HG03520 (cell line): ENCODE data around the gene MEGF11.

ENCODE experiments used
- ATAC-seq: cut with Tn5 transposase; IDR thresholded peaks from one replicate; pipeline ENCODE4 v1.9.1; 2021; ENCODE audit warnings: mild to moderate bottlenecking, moderate library complexity; ENCODE audit not compliant: unreplicated experiment

MEGF11 gene

GRCh38 chr15:66098022-66098363, 155.6 kb downstream of the MEGF11 start:
- no peak for ATAC-seq

- no peak for ATAC-seq
Observed at GRCh38 chr15:66097151-66098021, 156.2 kb downstream of the MEGF11 start.

GRCh38 chr15:66096688-66097058, 156.9 kb downstream of the MEGF11 start:
- ATAC-seq, result no peak

GRCh38 chr15:66095871-66096687, 157.5 kb downstream of the MEGF11 start:
- ATAC-seq, result no peak

GRCh38 chr15:66094331-66094730, 159.2 kb downstream of the MEGF11 start:
- ATAC-seq, result no peak

GRCh38 chr15:66092053-66093016, 161.2 kb downstream of the MEGF11 start:
- ATAC-seq, result no peak

- ATAC-seq, result no peak
Observed at GRCh38 chr15:66089509-66089908, 164.0 kb downstream of the MEGF11 start.

- no peak for ATAC-seq
Observed at GRCh38 chr15:66089049-66089448, 164.5 kb downstream of the MEGF11 start.

- ATAC-seq, result no peak
Observed at GRCh38 chr15:66085128-66085527, 168.4 kb downstream of the MEGF11 start.

GRCh38 chr15:66084704-66085103, 168.8 kb downstream of the MEGF11 start:
- ATAC-seq, result no peak

GRCh38 chr15:66080717-66081398, 172.7 kb downstream of the MEGF11 start:
- ATAC-seq, result no peak

- ATAC-seq, result no peak
Observed at GRCh38 chr15:66078929-66079275, 174.6 kb downstream of the MEGF11 start.

GRCh38 chr15:66078196-66078928, 175.2 kb downstream of the MEGF11 start:
- ATAC-seq, result no peak

- ATAC-seq, result no peak
Observed at GRCh38 chr15:66077320-66077663, 176.3 kb downstream of the MEGF11 start.

GRCh38 chr15:66076591-66077319, 176.8 kb downstream of the MEGF11 start:
- ATAC-seq, result no peak

GRCh38 chr15:66075947-66076346, 177.6 kb downstream of the MEGF11 start:
- ATAC-seq, result no peak

- ATAC-seq, result no peak
Observed at GRCh38 chr15:66072616-66073361, 180.8 kb downstream of the MEGF11 start.

GRCh38 chr15:66071921-66072295, 181.6 kb downstream of the MEGF11 start:
- ATAC-seq, result no peak
